ENCODE results near the gene CADPS.

- TF ChIP-seq CTCF (IDR thresholded peaks at IDR 0.05; ENCODE audit: insufficient read depth, low read length) (no peak), POLR2AphosphoS5 (IDR thresholded peaks at IDR 0.05; ENCODE audit: low read depth) (no peak), GABPA (IDR thresholded peaks at IDR 0.05; ENCODE audit: low read depth) (no peak), REST (IDR thresholded peaks at IDR 0.05; ENCODE audit: insufficient replicate concordance, low read depth) (no peak)
Observed at GRCh38 chr3:62475306-62475705, 399.9 kb downstream of the CADPS start.
